Measurements from ENCODE around the gene RBAK. TPM values are rescaled to one million over a fixed set of nuclear protein-coding genes. Genes with fewer than 3 reads are reported as not detected.
"Not testable (repeated sequence)": the region's sequence is repeated elsewhere in the genome, so short reads cannot be mapped to it uniquely, and the experiment has no call there.

RBAK gene
- total RNA-seq, 2 experiments from 2014 or later = 11.0 to 12.4 TPM

- peaks cover 0 to 9% of the 10 kb centered on the region in 2 experiments for H3K9me3 ChIP-seq (ENCODE audit: control insufficient read depth in 1 of 2, insufficient read depth in 1 of 2, low read length in 2 of 2)
- intact Hi-C loops (cut with DNase I, micrococcal nuclease) = no loop called here
These were observed 25.6 kb upstream of the RBAK start for GRCh38 chr7:5020098-5020497.

GRCh38 chr7:5020976-5021550 lies 24.6 kb upstream of the RBAK start:
- POLR2A ChIA-PET = not testable (repeated sequence)

More at GRCh38 chr7:5020098-5020497, 25.6 kb upstream of the RBAK start:
- no peak for TF ChIP-seq CTCF (IDR thresholded peaks at IDR 0.05)
- POLR2A ChIA-PET = no interaction called here
- Mint-ChIP-seq H3K4me3 (no peak overlapping the region), H3K9me3 (peaks cover 2% of the 10 kb centered on the region), H3K27ac (no peak overlapping the region), H3K36me3 (ENCODE audit: low read depth) (peaks cover 70% of the 10 kb centered on the region), H3K4me1 (ENCODE audit: low read depth) (no peaks in the 10 kb centered on the region), H3K27me3 (no peaks in the 10 kb centered on the region)
- H3K36me3 ChIP-seq (ENCODE audit: insufficient read depth, low read length) = peaks cover 5% of the 10 kb centered on the region
- CTCF ChIA-PET = no interaction called here
- no peaks in the 10 kb centered on the region for H3K27me3 ChIP-seq (ENCODE audit: control insufficient read depth in 1 of 2, insufficient read depth in 2 of 2, low read length in 2 of 2)
- DNase-seq = no peak
- no peaks in the 10 kb centered on the region for H3K4me1 ChIP-seq (ENCODE audit: insufficient read depth, low read length)
- H3K27ac ChIP-seq (ENCODE audit: low read depth in 1 of 2, low read length in 2 of 2) = no peak overlapping the region
- no peak overlapping the region for H3K4me3 ChIP-seq (ENCODE audit: low read length)
- no peak for ATAC-seq (ENCODE audit: poor library complexity)

GRCh38 chr7:5023626-5024025 lies 22.0 kb upstream of the RBAK start:
- H3K4me1 ChIP-seq (ENCODE audit: insufficient read depth, low read length); H3K27ac Mint-ChIP-seq; H3K4me3 Mint-ChIP-seq; H3K27me3 ChIP-seq (ENCODE audit: control insufficient read depth in 1 of 2, insufficient read depth in 2 of 2, low read length in 2 of 2); H3K9me3 Mint-ChIP-seq; DNase-seq; H3K36me3 ChIP-seq (ENCODE audit: insufficient read depth, low read length); POLR2A ChIA-PET; H3K27me3 Mint-ChIP-seq; H3K9me3 ChIP-seq (ENCODE audit: control insufficient read depth in 1 of 2, insufficient read depth in 1 of 2, low read length in 2 of 2); H3K27ac ChIP-seq (ENCODE audit: low read depth in 1 of 2, low read length in 2 of 2); intact Hi-C loops (cut with DNase I, micrococcal nuclease); CTCF ChIA-PET; H3K4me3 ChIP-seq (ENCODE audit: low read length); ATAC-seq (ENCODE audit: poor library complexity); H3K4me1 Mint-ChIP-seq (ENCODE audit: low read depth): not testable (repeated sequence)
- peaks cover 81% of the 10 kb centered on the region for H3K36me3 Mint-ChIP-seq (ENCODE audit: low read depth)

More at GRCh38 chr7:5020976-5021550, 24.6 kb upstream of the RBAK start:
- DNase-seq; H3K4me3 ChIP-seq (ENCODE audit: low read length); H3K27ac ChIP-seq (ENCODE audit: low read depth in 1 of 2, low read length in 2 of 2); H3K4me1 Mint-ChIP-seq (ENCODE audit: low read depth); intact Hi-C loops (cut with DNase I, micrococcal nuclease); H3K4me3 Mint-ChIP-seq; H3K4me1 ChIP-seq (ENCODE audit: insufficient read depth, low read length); H3K27ac Mint-ChIP-seq; H3K9me3 Mint-ChIP-seq; H3K27me3 Mint-ChIP-seq; H3K27me3 ChIP-seq (ENCODE audit: control insufficient read depth in 1 of 2, insufficient read depth in 2 of 2, low read length in 2 of 2); CTCF ChIA-PET; H3K9me3 ChIP-seq (ENCODE audit: control insufficient read depth in 1 of 2, insufficient read depth in 1 of 2, low read length in 2 of 2); H3K36me3 ChIP-seq (ENCODE audit: insufficient read depth, low read length); ATAC-seq (ENCODE audit: poor library complexity): not testable (repeated sequence)
- H3K36me3 Mint-ChIP-seq (ENCODE audit: low read depth) = peaks cover 74% of the 10 kb centered on the region

- H3K36me3 Mint-ChIP-seq (ENCODE audit: low read depth) = peaks cover 52% of the 10 kb centered on the region
- H3K4me1 Mint-ChIP-seq (ENCODE audit: low read depth); H3K27ac Mint-ChIP-seq; CTCF ChIA-PET; H3K27ac ChIP-seq (ENCODE audit: low read depth in 1 of 2, low read length in 2 of 2); POLR2A ChIA-PET; ATAC-seq (ENCODE audit: poor library complexity); H3K27me3 Mint-ChIP-seq; H3K4me3 Mint-ChIP-seq; DNase-seq; H3K27me3 ChIP-seq (ENCODE audit: control insufficient read depth in 1 of 2, insufficient read depth in 2 of 2, low read length in 2 of 2); H3K4me3 ChIP-seq (ENCODE audit: low read length); H3K4me1 ChIP-seq (ENCODE audit: insufficient read depth, low read length); H3K36me3 ChIP-seq (ENCODE audit: insufficient read depth, low read length); H3K9me3 Mint-ChIP-seq; intact Hi-C loops (cut with DNase I, micrococcal nuclease); H3K9me3 ChIP-seq (ENCODE audit: control insufficient read depth in 1 of 2, insufficient read depth in 1 of 2, low read length in 2 of 2): not testable (repeated sequence)
These were observed 17.8 kb upstream of the RBAK start for GRCh38 chr7:5027796-5028410.

GRCh38 chr7:5033186-5033585 lies 12.5 kb upstream of the RBAK start:
- CTCF ChIA-PET; H3K36me3 Mint-ChIP-seq (ENCODE audit: low read depth); intact Hi-C loops (cut with DNase I, micrococcal nuclease); ATAC-seq (ENCODE audit: poor library complexity); H3K36me3 ChIP-seq (ENCODE audit: insufficient read depth, low read length); H3K4me3 ChIP-seq (ENCODE audit: low read length); H3K27ac ChIP-seq (ENCODE audit: low read depth in 1 of 2, low read length in 2 of 2); H3K4me1 ChIP-seq (ENCODE audit: insufficient read depth, low read length); H3K27me3 Mint-ChIP-seq; H3K9me3 ChIP-seq (ENCODE audit: control insufficient read depth in 1 of 2, insufficient read depth in 1 of 2, low read length in 2 of 2); POLR2A ChIA-PET; H3K4me3 Mint-ChIP-seq; H3K4me1 Mint-ChIP-seq (ENCODE audit: low read depth); DNase-seq; H3K27me3 ChIP-seq (ENCODE audit: control insufficient read depth in 1 of 2, insufficient read depth in 2 of 2, low read length in 2 of 2); H3K9me3 Mint-ChIP-seq; H3K27ac Mint-ChIP-seq: not testable (repeated sequence)
